CD4-positive, alpha-beta T cell treated with Interleukin-10 for 1 hour (primary cell): Measurements from ENCODE around the gene MMAB.
"Not testable (repeated sequence)": the region's sequence is repeated elsewhere in the genome, so short reads cannot be mapped to it uniquely, and the experiment has no call there.

Experiments used
- DNase-seq: peaks from one replicate; pipeline ENCODE4 v3.0.0-alpha.2; 2020

The MMAB gene

GRCh38 chr12:109573029-109573913 lies at the start of gene MMAB, which contains the start of gene MVK:
TSS of gene MMAB (minus strand) at chr12:109573504. CDS start at chr12:109573480, 24 bp downstream.
TSS of gene MVK (plus strand) at chr12:109573794. CDS start at chr12:109574823, 1,029 bp downstream.
- DNase-seq, result peak; percentile 100

- DNase-seq, result no peak
These were observed 48.6 kb upstream of the MMAB start for GRCh38 chr12:109621901-109622364.

GRCh38 chr12:109621211-109621694 lies 47.9 kb upstream of the MMAB start:
- DNase-seq, result no peak

- no peak for DNase-seq
These were observed 45.8 kb upstream of the MMAB start for GRCh38 chr12:109619002-109619604.

GRCh38 chr12:109618082-109618481 lies 44.8 kb upstream of the MMAB start:
- DNase-seq, result no peak

- DNase-seq, result no peak
These were observed 44.2 kb upstream of the MMAB start for GRCh38 chr12:109617491-109617890.

GRCh38 chr12:109615556-109616229 lies 42.4 kb upstream of the MMAB start:
- no peak for DNase-seq

GRCh38 chr12:109613649-109614455 lies 40.5 kb upstream of the MMAB start:
- no peak for DNase-seq

GRCh38 chr12:109612975-109613502 lies 39.7 kb upstream of the MMAB start:
- no peak for DNase-seq

- DNase-seq, result no peak
These were observed 38.7 kb upstream of the MMAB start for GRCh38 chr12:109612003-109612402.

- DNase-seq, result no peak
These were observed 37.9 kb upstream of the MMAB start for GRCh38 chr12:109611223-109611622.

- DNase-seq, result no peak
These were observed 37.2 kb upstream of the MMAB start for GRCh38 chr12:109610523-109610922.

- DNase-seq, result no peak
These were observed 36.0 kb upstream of the MMAB start for GRCh38 chr12:109609342-109609741.

- DNase-seq, result no peak
These were observed 35.5 kb upstream of the MMAB start for GRCh38 chr12:109608793-109609192.

GRCh38 chr12:109608270-109608669 lies 35.0 kb upstream of the MMAB start:
- no peak for DNase-seq

- no peak for DNase-seq
These were observed 34.3 kb upstream of the MMAB start for GRCh38 chr12:109607618-109608017.

- no peak for DNase-seq
These were observed 33.2 kb upstream of the MMAB start for GRCh38 chr12:109606320-109607028.

- DNase-seq, result no peak
These were observed 32.4 kb upstream of the MMAB start for GRCh38 chr12:109605599-109606228.

GRCh38 chr12:109605016-109605415 lies 31.7 kb upstream of the MMAB start:
- no peak for DNase-seq

GRCh38 chr12:109604132-109604585 lies 30.9 kb upstream of the MMAB start:
- no peak for DNase-seq

- DNase-seq, result not testable (repeated sequence)
These were observed 28.8 kb upstream of the MMAB start for GRCh38 chr12:109602132-109602531.
